SK-N-MC (cell line): Measurements from ENCODE around the gene UGT1A10.
"Not testable (repeated sequence)": the region's sequence is repeated elsewhere in the genome, so short reads cannot be mapped to it uniquely, and the experiment has no call there.

ENCODE experiments used
- EZH2 ChIP-seq: fragments of 200-600 bp; sonication (generic); IDR thresholded peaks from one replicate; pipeline ENCODE4 v1.6.1; 2017; ENCODE audit warnings: antibody characterized with exemption
- FOXP2 ChIP-seq: optimal IDR thresholded peaks from 2 replicates; pipeline ENCODE3; 2011; ENCODE audit warnings: mild to moderate bottlenecking, moderate library complexity; ENCODE audit not compliant: insufficient read depth; ENCODE audit errors: extremely low read length, control extremely low read depth
- POLR2AphosphoS5 ChIP-seq: IDR thresholded peaks from 2 replicates; pipeline ENCODE4 v1.6.1; 2012; ENCODE audit warnings: mild to moderate bottlenecking, low read depth, low read length, borderline replicate concordance

DNA sequence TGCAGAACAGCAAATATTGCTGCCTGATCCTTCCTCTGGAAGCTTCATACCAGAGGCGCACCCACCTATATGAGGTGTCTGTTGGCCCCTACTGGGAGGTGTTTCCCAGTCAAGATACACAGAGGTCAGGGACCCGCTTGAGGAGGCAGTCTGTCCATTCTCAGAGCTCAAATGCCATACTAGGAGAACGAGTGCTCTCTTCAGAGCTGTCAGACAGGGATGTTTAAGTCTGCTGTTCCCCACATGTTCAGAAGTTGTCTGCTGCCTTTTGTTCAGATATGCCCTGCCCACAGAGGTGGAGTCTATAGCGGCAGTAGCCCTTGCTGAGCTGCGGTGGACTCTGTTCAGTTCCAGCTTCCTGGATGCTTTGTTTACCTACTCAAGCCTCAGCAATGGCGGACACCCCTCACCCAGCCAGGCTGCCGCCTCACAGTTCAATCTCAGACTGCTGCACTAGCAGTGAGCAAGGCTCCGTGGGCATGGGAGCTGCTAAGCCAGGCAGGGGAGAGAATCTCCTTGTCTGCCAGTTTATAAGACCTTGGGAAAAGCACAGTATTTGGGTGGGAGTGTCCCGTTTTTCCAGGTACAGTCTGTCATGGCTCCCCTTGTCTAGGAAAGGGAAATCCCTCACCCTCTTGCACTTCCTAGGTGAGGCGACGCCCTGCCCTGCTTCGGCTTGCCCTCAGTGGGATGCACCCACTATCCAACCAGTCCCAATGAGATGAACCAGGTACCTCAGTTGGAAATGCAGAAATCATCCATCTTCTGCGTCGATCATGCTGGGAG lies 100.8 kb downstream of the UGT1A10 start:
- TF ChIP-seq POLR2AphosphoS5, EZH2, FOXP2: not testable (repeated sequence)
